Natural killer cell treated with Interleukin-12 subunit alpha and Interleukin-12 subunit beta and Interleukin-15 and Interleukin-18, amount 100 ng/mL, for 72 hours (primary cell): Measurements from ENCODE around the gene CARD11. TPM values are rescaled to one million over a fixed set of nuclear protein-coding genes. Genes with fewer than 3 reads are reported as not detected.
A peak's percentile ranks its signal among the peaks of the same experiment; 100 is the strongest.

Experiments
- ATAC-seq, 2 donors: fragments of 150-1000 bp; cut with Tn5 transposase in 1 of 2; sonication (Bioruptor Pico), chemical (Tn5 transposase) in 1 of 2; 2 replicates each; pipeline ENCODE4 v1.10.0; 2021
- DNase-seq: peaks from one replicate; pipeline ENCODE4 v3.0.0; 2022; ENCODE audit warnings: low spot score
- H3K27ac Mint-ChIP-seq, 2 donors: 1 replicate in 1 of 2; 2 replicates in 1 of 2; pipeline ENCODE4 v1.8.0; 2022; ENCODE audit warnings: mixed read lengths in 2 of 2, mild to moderate bottlenecking in 1 of 2, moderate library complexity in 1 of 2
- H3K27me3 Mint-ChIP-seq, 2 donors: 1 replicate in 1 of 2; 2 replicates in 1 of 2; pipeline ENCODE4 v1.8.0; 2022; ENCODE audit warnings: mixed read lengths in 2 of 2
- H3K36me3 Mint-ChIP-seq: one replicate; pipeline ENCODE4 v1.8.0; 2022; ENCODE audit warnings: mixed read lengths
- H3K4me1 Mint-ChIP-seq, 2 donors: 1 replicate in 1 of 2; 2 replicates in 1 of 2; pipeline ENCODE4 v1.8.0; 2022; ENCODE audit warnings: low read depth in 2 of 2, mixed read lengths in 2 of 2, mild to moderate bottlenecking in 1 of 2
- H3K4me3 Mint-ChIP-seq: one replicate; pipeline ENCODE4 v1.8.0; 2022; ENCODE audit warnings: mixed read lengths
- H3K9me3 Mint-ChIP-seq: 2 replicates; pipeline ENCODE4 v1.8.0; 2022; ENCODE audit warnings: mixed read lengths
- total RNA-seq, 2 donors: library from RNA; stranded (reverse); gene quantifications; one replicate each; pipeline ENCODE4 v1.2.3, GENCODE V29; 2022

Gene CARD11
- total RNA-seq, 2 donors from 2014 or later: 79.3 to 80.8 TPM

- no peak for ATAC-seq
- no peaks in the 10 kb centered on the region for H3K27me3 Mint-ChIP-seq
Measured at GRCh38 chr7:3073763-3074458, 30.2 kb upstream of the CARD11 start.

GRCh38 chr7:3070908-3071307 lies 27.2 kb upstream of the CARD11 start:
- Mint-ChIP-seq H3K4me3 (no peak overlapping the region), H3K27ac (peak overlapping the region; percentile 66 to 88), H3K27me3 (no peaks in the 10 kb centered on the region), H3K9me3 (peaks cover 11% of the 10 kb centered on the region), H3K4me1 (peaks cover 60 to 72% of the 10 kb centered on the region in 2 donors), H3K36me3 (peaks cover 17% of the 10 kb centered on the region)
- DNase-seq: no peak
- no peak for ATAC-seq

More at GRCh38 chr7:3073763-3074458, 30.2 kb upstream of the CARD11 start:
- DNase-seq: no peak
- H3K36me3 Mint-ChIP-seq: peaks cover 17% of the 10 kb centered on the region
- no peak overlapping the region for H3K4me3 Mint-ChIP-seq
- H3K9me3 Mint-ChIP-seq: peaks cover 11% of the 10 kb centered on the region
- peaks cover 38 to 42% of the 10 kb centered on the region in 2 donors for H3K4me1 Mint-ChIP-seq
- peak overlapping the region in 1 of 2 donors; percentile 45 for H3K27ac Mint-ChIP-seq

DNA sequence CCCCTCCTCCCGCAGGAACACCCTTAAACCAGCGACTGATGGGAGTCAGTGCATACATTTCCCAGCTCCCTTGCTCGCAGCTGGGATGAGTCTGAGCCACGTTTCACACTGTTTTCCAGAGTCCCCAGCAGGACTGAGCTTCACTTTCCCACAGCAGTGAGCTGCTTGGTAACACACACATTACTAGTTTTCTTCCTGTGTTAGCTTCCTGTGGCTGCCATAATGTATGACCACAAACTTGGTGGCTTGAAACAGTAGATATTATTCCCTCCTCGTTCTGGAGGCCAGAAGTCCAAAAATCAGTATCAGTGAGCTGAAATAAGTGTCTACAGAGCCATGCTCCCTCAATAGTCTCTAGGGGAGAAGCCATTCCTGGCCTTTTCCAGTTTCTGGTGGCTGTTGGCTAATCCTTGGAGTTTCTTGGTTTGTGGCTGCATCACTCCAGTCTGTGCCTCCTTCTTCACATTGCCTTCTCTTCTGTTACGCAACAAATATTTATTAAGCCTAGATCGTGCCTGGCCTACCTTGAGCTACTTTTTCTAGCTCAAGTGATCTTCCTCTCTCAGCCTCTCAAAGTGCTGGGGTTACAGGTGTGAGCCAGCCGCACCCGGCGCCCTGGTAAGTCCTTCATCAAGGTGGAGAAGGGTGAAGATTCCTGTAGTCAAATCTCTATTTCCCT lies 26.2 kb upstream of the CARD11 start:
- DNase-seq (peak; percentile 69), ATAC-seq (peak; percentile 53 to 66)
- Mint-ChIP-seq H3K4me3 (peak overlapping the region; percentile 53), H3K27ac (peak overlapping the region; percentile 66 to 88), H3K36me3 (peaks cover 17% of the 10 kb centered on the region), H3K27me3 (no peaks in the 10 kb centered on the region), H3K4me1 (peaks cover 70 to 82% of the 10 kb centered on the region in 2 donors), H3K9me3 (peaks cover 11% of the 10 kb centered on the region)

DNA sequence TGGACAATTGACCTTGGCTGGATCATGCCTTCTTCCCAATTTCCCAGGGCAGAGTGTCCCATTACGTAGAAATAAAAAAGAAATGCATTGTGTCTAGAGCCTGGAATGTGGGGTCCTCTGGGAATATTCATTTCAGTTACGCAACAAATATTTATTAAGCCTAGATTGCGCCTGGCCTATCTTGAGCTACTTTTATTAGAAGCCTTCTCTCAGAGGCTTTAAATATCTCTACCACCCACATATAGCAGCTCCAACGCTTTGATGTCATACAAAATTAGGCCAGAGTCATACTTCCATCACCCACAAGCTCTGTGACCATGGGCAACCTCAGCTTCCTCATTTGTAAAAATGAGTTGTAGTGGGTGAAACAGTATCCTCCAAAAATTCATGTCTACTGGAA lies 24.9 kb upstream of the CARD11 start:
- Mint-ChIP-seq H3K9me3 (peaks cover 11% of the 10 kb centered on the region), H3K36me3 (peaks cover 17% of the 10 kb centered on the region), H3K27ac (peak overlapping the region; percentile 66 to 88), H3K4me3 (peak overlapping the region; percentile 53), H3K4me1 (peaks cover 76 to 81% of the 10 kb centered on the region in 2 donors), H3K27me3 (no peaks in the 10 kb centered on the region)
- DNase-seq (no peak), ATAC-seq (peak; percentile 55 to 58)

GRCh38 chr7:3067606-3068380 lies 24.1 kb upstream of the CARD11 start:
- Mint-ChIP-seq H3K9me3 (peaks cover 11% of the 10 kb centered on the region), H3K4me1 (peaks cover 83 to 88% of the 10 kb centered on the region in 2 donors), H3K4me3 (peak overlapping the region; percentile 53), H3K36me3 (peaks cover 17% of the 10 kb centered on the region), H3K27ac (peak overlapping the region; percentile 66 to 88), H3K27me3 (no peaks in the 10 kb centered on the region)
- ATAC-seq: no peak
- no peak for DNase-seq

- Mint-ChIP-seq H3K4me1 (peaks cover 81 to 89% of the 10 kb centered on the region in 2 donors), H3K27me3 (no peaks in the 10 kb centered on the region), H3K9me3 (peaks cover 11% of the 10 kb centered on the region), H3K4me3 (peak overlapping the region; percentile 53), H3K36me3 (peaks cover 17% of the 10 kb centered on the region), H3K27ac (peak overlapping the region; percentile 66 to 88)
- DNase-seq (peak; percentile 64), ATAC-seq (peak; percentile 22 to 60)
Measured at GRCh38 chr7:3067193-3067592, 23.5 kb upstream of the CARD11 start.

DNA sequence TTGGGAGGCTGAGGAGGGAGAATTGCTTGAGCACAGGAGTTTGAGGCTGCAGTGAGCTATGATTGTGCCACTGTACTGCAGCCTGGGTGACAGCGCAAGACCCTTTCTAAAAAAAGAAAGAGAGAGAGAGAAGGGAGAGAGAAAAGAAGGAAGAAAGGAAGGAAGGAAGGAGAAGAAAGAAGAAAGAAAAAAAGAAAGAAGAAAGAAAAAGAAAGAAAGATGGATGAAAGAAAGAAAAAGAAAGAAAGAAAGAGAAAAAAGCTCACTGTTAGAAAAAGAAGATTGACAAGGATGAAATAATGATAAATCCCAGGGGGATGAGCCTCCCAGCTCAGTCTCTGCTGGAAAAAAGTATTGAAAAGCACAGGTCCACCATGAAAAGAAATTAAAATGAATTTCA lies 22.8 kb upstream of the CARD11 start:
- Mint-ChIP-seq H3K4me1 (peaks cover 80 to 87% of the 10 kb centered on the region in 2 donors), H3K27ac (peak overlapping the region; percentile 66 to 88), H3K4me3 (peak overlapping the region; percentile 53), H3K36me3 (peaks cover 15% of the 10 kb centered on the region), H3K9me3 (peaks cover 10% of the 10 kb centered on the region), H3K27me3 (no peaks in the 10 kb centered on the region)
- DNase-seq: no peak
- ATAC-seq: no peak

GRCh38 chr7:3065724-3066143 lies 22.1 kb upstream of the CARD11 start:
- peak; percentile 47 to 48 for ATAC-seq
- Mint-ChIP-seq H3K4me3 (peak overlapping the region; percentile 53), H3K4me1 (peaks cover 74 to 79% of the 10 kb centered on the region in 2 donors), H3K9me3 (peaks cover 8% of the 10 kb centered on the region), H3K36me3 (peaks cover 7% of the 10 kb centered on the region), H3K27me3 (no peaks in the 10 kb centered on the region), H3K27ac (peak overlapping the region; percentile 66 to 88)
- peak; percentile 75 for DNase-seq

DNA sequence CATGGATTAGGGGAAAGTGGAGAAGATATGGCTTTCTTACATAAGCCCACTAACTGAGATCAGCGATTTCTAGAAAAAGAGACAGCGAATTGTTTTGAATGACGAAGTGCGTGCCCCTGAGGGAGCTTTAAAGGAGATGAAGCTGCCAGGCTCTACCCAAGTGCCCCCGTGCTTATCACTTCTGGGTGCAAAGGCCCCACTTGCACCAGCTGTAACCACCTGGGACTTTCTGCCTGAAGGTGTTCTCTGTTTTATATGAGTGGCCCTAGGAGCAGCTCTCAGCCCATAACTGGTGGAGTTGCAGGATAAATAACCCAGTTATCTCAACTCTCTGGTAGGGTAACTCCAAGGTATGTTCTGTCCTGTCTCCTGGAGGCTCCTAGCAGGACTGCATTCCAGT lies 20.4 kb upstream of the CARD11 start:
- Mint-ChIP-seq H3K4me3 (peak overlapping the region; percentile 86), H3K36me3 (no peaks in the 10 kb centered on the region)
- no peak for ATAC-seq

DNA sequence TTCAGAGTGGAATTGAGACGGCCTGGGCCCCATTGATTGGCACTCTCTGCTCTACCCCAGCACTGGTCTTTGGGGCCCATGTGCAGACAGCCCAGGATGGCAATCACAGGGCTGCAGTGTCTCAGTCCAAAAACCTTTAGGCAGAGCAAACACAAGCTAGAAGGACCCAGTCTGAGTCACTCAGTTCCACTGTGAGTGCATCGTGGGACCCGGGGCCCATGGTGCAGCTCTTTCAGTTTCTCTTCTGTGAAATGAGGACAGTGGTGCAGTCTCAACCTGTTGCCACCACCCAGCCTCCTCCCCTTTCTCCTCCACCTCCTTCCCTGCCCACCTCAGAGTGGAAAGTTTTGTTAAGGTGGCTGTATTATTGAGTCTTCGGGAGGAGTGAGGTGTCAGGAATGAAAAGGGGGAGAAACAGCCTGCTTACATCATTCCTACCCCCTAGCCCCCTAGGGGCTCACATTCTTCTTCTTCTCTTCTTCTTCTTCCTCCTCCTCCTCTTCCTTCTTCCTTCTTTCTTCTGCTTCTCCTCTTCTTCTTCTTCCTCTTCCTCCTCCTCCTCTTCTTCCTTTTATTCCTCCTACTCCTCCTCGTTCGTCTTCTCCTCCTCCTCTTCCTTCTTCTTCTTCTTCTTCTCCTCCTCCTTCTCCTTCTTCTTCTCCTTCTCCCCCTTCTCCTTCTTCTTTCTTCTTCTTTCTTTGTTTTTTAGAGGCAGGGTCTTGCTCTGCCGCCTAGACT lies 19.5 kb upstream of the CARD11 start:
- peak; percentile 98 to 99 for ATAC-seq

More for the DNA sequence above, 20.4 kb upstream of the CARD11 start:
- Mint-ChIP-seq H3K27me3 (no peaks in the 10 kb centered on the region), H3K9me3 (no peaks in the 10 kb centered on the region), H3K4me1 (peaks cover 57 to 63% of the 10 kb centered on the region in 2 donors), H3K27ac (peak overlapping the region; percentile 94 to 97)
- DNase-seq: no peak

GRCh38 chr7:3057066-3057420 lies 13.4 kb upstream of the CARD11 start:
- H3K27me3 Mint-ChIP-seq: no peaks in the 10 kb centered on the region
- no peak overlapping the region for H3K27ac Mint-ChIP-seq
- H3K36me3 Mint-ChIP-seq: peaks cover 5% of the 10 kb centered on the region
- no peaks in the 10 kb centered on the region for H3K4me1 Mint-ChIP-seq
- no peak overlapping the region for H3K4me3 Mint-ChIP-seq
- no peak for DNase-seq
- no peaks in the 10 kb centered on the region for H3K9me3 Mint-ChIP-seq
- ATAC-seq: no peak

More for the DNA sequence above, 19.5 kb upstream of the CARD11 start:
- H3K27ac Mint-ChIP-seq: peak overlapping the region; percentile 94 to 97
- H3K4me3 Mint-ChIP-seq: peak overlapping the region; percentile 86
- no peaks in the 10 kb centered on the region for H3K36me3 Mint-ChIP-seq
- H3K9me3 Mint-ChIP-seq: no peaks in the 10 kb centered on the region
- peak; percentile 89 for DNase-seq
- H3K27me3 Mint-ChIP-seq: no peaks in the 10 kb centered on the region
- peaks cover 50 to 54% of the 10 kb centered on the region in 2 donors for H3K4me1 Mint-ChIP-seq

- Mint-ChIP-seq H3K27ac (no peak overlapping the region), H3K4me3 (no peak overlapping the region), H3K36me3 (peaks cover 5% of the 10 kb centered on the region), H3K27me3 (no peaks in the 10 kb centered on the region), H3K9me3 (no peaks in the 10 kb centered on the region), H3K4me1 (no peaks in the 10 kb centered on the region)
- ATAC-seq (no peak), DNase-seq (no peak)
Measured at GRCh38 chr7:3056234-3057065, 12.8 kb upstream of the CARD11 start.
